ENCODE data around the gene KRTAP16-1. TPM values are rescaled to one million over a fixed set of nuclear protein-coding genes. Genes with fewer than 3 reads are reported as not detected.

The KRTAP16-1 gene
- total and polyA plus RNA-seq, 2 donors (not counting 3 experiments of a cell fraction or from before 2014, with no cell fraction given), result not detected

- Histone ChIP-seq H3K4me1 (ENCODE audit: control insufficient read depth, extremely low read depth, insufficient read depth, low read length) (no peaks in the 10 kb centered on the region), H3K27ac (ENCODE audit: insufficient read depth, low read depth, low read length) (no peak overlapping the region), H3K9ac (replicated peaks; ENCODE audit: extremely low read depth, insufficient read depth, low read length) (no peak overlapping the region), H3K4me2 (ENCODE audit: insufficient read depth, low read length) (no peak overlapping the region), H3K36me3 (ENCODE audit: control insufficient read depth in 2 of 2, extremely low read depth in 1 of 2, insufficient read depth in 2 of 2, low read length in 2 of 2) (no peaks in the 10 kb centered on the region), H3K9me1 (replicated peaks; ENCODE audit: control insufficient read depth, extremely low read depth, insufficient read depth, low read length) (no peaks in the 10 kb centered on the region), H2AFZ (ENCODE audit: low read depth, low read length) (no peak overlapping the region), H3K9me3 (replicated peaks; ENCODE audit: control insufficient read depth, insufficient read depth, low read length) (no peaks in the 10 kb centered on the region), H3K27me3 (ENCODE audit: control insufficient read depth in 2 of 2, insufficient read depth in 2 of 2, low read length in 2 of 2) (peaks cover 0 to 2% of the 10 kb centered on the region in 2 experiments), H3K79me2 (ENCODE audit: control insufficient read depth, insufficient read depth, low read length) (no peaks in the 10 kb centered on the region), H3K4me3 (replicated peaks in 1 of 3; ENCODE audit: insufficient read depth in 1 of 3, low read depth in 1 of 3, low read length in 3 of 3) (no peak overlapping the region), H4K20me1 (replicated peaks; ENCODE audit: control insufficient read depth, extremely low read depth, insufficient read depth, low read length) (no peaks in the 10 kb centered on the region)
- BruUV-seq (replicated peaks), result no TSS peak
- dilution Hi-C loops (cut with MboI; ENCODE audit: extremely low pct_ligation_motif_present, low sequenced_read_pairs) (no loop called here), intact Hi-C loops (cut with micrococcal nuclease) (no loop called here)
- DNase-seq (ENCODE audit: low read depth, low spot score) (no peak), FAIRE-seq (no peak)
- ChIA-PET POLR2A (no interaction called here), CTCF (interaction anchor here (1.5 kb wide), 1 partner anchor 233 kb away, joined by 4 read pairs; no protein-coding TSS in a partner anchor)
- no peak for TF ChIP-seq MAX (IDR thresholded peaks at IDR 0.05; ENCODE audit: insufficient read depth, insufficient read length)
- TF ChIP-seq MYC (IDR thresholded peaks at IDR 0.05; ENCODE audit: low read depth, low read length), result no peak
- TF ChIP-seq JUN (IDR thresholded peaks at IDR 0.05; ENCODE audit: borderline replicate concordance, insufficient read depth, insufficient read length, low read depth), result no peak
- no peak for TF ChIP-seq POLR2AphosphoS5 (IDR thresholded peaks at IDR 0.05; ENCODE audit: insufficient read depth, low read depth, low read length)
These were observed 6.8 kb upstream of the KRTAP16-1 start for GRCh38 chr17:41315814-41316445.

- POLR2A ChIA-PET, result no interaction called here
- Histone ChIP-seq H3K4me1 (ENCODE audit: control insufficient read depth, extremely low read depth, insufficient read depth, low read length) (no peaks in the 10 kb centered on the region), H3K79me2 (ENCODE audit: control insufficient read depth, insufficient read depth, low read length) (no peaks in the 10 kb centered on the region), H3K9ac (replicated peaks; ENCODE audit: extremely low read depth, insufficient read depth, low read length) (no peak within 1 kb of the TSS), H3K36me3 (ENCODE audit: control insufficient read depth in 2 of 2, extremely low read depth in 1 of 2, insufficient read depth in 2 of 2, low read length in 2 of 2) (no peaks in the 10 kb centered on the region), H4K20me1 (replicated peaks; ENCODE audit: control insufficient read depth, extremely low read depth, insufficient read depth, low read length) (no peaks in the 10 kb centered on the region), H2AFZ (ENCODE audit: low read depth, low read length) (no peak within 1 kb of the TSS), H3K9me1 (replicated peaks; ENCODE audit: control insufficient read depth, extremely low read depth, insufficient read depth, low read length) (no peaks in the 10 kb centered on the region), H3K9me3 (replicated peaks; ENCODE audit: control insufficient read depth, insufficient read depth, low read length) (no peaks in the 10 kb centered on the region), H3K27ac (ENCODE audit: insufficient read depth, low read depth, low read length) (no peak within 1 kb of the TSS), H3K27me3 (ENCODE audit: control insufficient read depth in 2 of 2, insufficient read depth in 2 of 2, low read length in 2 of 2) (peaks cover 0 to 2% of the 10 kb centered on the region in 2 experiments), H3K4me3 (replicated peaks in 1 of 3; ENCODE audit: insufficient read depth in 1 of 3, low read depth in 1 of 3, low read length in 3 of 3) (no peak within 1 kb of the TSS), H3K4me2 (ENCODE audit: insufficient read depth, low read length) (no peak within 1 kb of the TSS)
- intact Hi-C loops (cut with micrococcal nuclease) (no loop called here), dilution Hi-C loops (cut with MboI; ENCODE audit: extremely low pct_ligation_motif_present, low sequenced_read_pairs) (no loop called here)
- FAIRE-seq (no peak), DNase-seq (ENCODE audit: low read depth, low spot score) (no peak)
- CTCF ChIA-PET, result no interaction called here
- BruUV-seq (replicated peaks), result no TSS peak
- no peak for TF ChIP-seq POLR2AphosphoS5 (IDR thresholded peaks at IDR 0.05; ENCODE audit: insufficient read depth, low read depth, low read length)
These were observed 6.2 kb upstream of the KRTAP16-1 start, which contains the start of gene KRTAP17-1 for GRCh38 chr17:41315204-41315794. KRTAP17-1 (minus strand) TSS chr17:41315710; CDS start chr17:41315650, 60 bp downstream.

Data from endothelial cell of umbilical vein (primary cell).